Measurements from ENCODE around the gene SCIN.

- no peak for TF ChIP-seq CTCF (IDR thresholded peaks at IDR 0.05)
- TF ChIP-seq SIN3A (IDR thresholded peaks at IDR 0.05; ENCODE audit: borderline replicate concordance, insufficient read depth, low read depth, low read length): no peak
- TF ChIP-seq, protein P1, sequence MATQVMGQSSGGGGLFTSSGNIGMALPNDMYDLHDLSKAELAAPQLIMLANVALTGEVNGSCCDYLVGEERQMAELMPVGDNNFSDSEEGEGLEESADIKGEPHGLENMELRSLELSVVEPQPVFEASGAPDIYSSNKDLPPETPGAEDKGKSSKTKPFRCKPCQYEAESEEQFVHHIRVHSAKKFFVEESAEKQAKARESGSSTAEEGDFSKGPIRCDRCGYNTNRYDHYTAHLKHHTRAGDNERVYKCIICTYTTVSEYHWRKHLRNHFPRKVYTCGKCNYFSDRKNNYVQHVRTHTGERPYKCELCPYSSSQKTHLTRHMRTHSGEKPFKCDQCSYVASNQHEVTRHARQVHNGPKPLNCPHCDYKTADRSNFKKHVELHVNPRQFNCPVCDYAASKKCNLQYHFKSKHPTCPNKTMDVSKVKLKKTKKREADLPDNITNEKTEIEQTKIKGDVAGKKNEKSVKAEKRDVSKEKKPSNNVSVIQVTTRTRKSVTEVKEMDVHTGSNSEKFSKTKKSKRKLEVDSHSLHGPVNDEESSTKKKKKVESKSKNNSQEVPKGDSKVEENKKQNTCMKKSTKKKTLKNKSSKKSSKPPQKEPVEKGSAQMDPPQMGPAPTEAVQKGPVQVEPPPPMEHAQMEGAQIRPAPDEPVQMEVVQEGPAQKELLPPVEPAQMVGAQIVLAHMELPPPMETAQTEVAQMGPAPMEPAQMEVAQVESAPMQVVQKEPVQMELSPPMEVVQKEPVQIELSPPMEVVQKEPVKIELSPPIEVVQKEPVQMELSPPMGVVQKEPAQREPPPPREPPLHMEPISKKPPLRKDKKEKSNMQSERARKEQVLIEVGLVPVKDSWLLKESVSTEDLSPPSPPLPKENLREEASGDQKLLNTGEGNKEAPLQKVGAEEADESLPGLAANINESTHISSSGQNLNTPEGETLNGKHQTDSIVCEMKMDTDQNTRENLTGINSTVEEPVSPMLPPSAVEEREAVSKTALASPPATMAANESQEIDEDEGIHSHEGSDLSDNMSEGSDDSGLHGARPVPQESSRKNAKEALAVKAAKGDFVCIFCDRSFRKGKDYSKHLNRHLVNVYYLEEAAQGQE (IDR thresholded peaks at IDR 0.05; ENCODE audit: insufficient read depth in 1 of 2, low read depth in 2 of 2, low read length in 1 of 2): no peak
These were observed 67.5 kb downstream of the SCIN start for GRCh38 chr7:12637819-12638592.

Data from Panc1 (cell line).